A549 (cell line): Measurements from ENCODE around the gene BRSK2.

Experiments
- POLR2A ChIP-seq: IDR thresholded peaks from 2 replicates; pipeline ENCODE4 v1.6.1; 2012; ENCODE audit warnings: mild to moderate bottlenecking, low read length
- TF ChIP-seq, protein P1 (sequence below): fragments of >200 bp; sonication (Bioruptor Twin); formaldehyde crosslinking; IDR thresholded peaks from 3 replicates; pipeline ENCODE4 v1.5.1; 2016

DNA sequence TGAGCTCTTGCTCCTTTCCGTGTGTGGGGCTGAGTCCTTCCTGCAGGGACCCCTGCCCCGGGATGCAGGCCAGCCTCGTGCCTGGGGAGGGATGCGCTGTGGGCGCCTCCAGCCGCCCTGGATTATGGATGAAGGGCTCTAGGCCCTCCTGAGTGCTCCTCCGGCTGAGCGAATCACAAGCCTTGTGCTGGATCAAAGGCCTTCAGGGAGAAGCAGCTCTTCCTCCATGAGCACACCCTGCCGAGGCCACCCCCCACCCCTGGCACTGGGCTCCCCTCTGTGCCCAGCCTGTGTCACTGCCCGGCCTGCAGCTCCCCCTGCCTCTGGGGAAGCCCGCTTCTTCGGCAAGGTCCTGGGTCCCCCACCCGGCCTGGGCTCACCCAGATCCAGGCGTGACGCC, 43.8 kb downstream of the BRSK2 start:
- TF ChIP-seq, protein P1, sequence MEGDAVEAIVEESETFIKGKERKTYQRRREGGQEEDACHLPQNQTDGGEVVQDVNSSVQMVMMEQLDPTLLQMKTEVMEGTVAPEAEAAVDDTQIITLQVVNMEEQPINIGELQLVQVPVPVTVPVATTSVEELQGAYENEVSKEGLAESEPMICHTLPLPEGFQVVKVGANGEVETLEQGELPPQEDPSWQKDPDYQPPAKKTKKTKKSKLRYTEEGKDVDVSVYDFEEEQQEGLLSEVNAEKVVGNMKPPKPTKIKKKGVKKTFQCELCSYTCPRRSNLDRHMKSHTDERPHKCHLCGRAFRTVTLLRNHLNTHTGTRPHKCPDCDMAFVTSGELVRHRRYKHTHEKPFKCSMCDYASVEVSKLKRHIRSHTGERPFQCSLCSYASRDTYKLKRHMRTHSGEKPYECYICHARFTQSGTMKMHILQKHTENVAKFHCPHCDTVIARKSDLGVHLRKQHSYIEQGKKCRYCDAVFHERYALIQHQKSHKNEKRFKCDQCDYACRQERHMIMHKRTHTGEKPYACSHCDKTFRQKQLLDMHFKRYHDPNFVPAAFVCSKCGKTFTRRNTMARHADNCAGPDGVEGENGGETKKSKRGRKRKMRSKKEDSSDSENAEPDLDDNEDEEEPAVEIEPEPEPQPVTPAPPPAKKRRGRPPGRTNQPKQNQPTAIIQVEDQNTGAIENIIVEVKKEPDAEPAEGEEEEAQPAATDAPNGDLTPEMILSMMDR = no peak
- no peak for TF ChIP-seq POLR2A
